Measurements from ENCODE around the gene KLF12.

- TF ChIP-seq POLR2AphosphoS5 (IDR thresholded peaks at IDR 0.05; ENCODE audit: low read depth, low read length): no peak
- no peak for TF ChIP-seq TAF1 (IDR thresholded peaks at IDR 0.05; ENCODE audit: low read depth, low read length)
- TF ChIP-seq POLR2A (IDR thresholded peaks at IDR 0.05; ENCODE audit: low read depth, low read length): no peak
These were observed 40.6 kb upstream of the KLF12 start for GRCh38 chr13:74174810-74175209.

Data from GM12891 (cell line).